LNCAP (cell line): Measurements from ENCODE around the gene MAP2K5.

Experiments used
- CTCF ChIP-seq: fragments of 450-650 bp; IDR thresholded peaks from 2 replicates; pipeline ENCODE4 v1.5.1; 2017; ENCODE audit warnings: mild to moderate bottlenecking

The MAP2K5 gene

DNA sequence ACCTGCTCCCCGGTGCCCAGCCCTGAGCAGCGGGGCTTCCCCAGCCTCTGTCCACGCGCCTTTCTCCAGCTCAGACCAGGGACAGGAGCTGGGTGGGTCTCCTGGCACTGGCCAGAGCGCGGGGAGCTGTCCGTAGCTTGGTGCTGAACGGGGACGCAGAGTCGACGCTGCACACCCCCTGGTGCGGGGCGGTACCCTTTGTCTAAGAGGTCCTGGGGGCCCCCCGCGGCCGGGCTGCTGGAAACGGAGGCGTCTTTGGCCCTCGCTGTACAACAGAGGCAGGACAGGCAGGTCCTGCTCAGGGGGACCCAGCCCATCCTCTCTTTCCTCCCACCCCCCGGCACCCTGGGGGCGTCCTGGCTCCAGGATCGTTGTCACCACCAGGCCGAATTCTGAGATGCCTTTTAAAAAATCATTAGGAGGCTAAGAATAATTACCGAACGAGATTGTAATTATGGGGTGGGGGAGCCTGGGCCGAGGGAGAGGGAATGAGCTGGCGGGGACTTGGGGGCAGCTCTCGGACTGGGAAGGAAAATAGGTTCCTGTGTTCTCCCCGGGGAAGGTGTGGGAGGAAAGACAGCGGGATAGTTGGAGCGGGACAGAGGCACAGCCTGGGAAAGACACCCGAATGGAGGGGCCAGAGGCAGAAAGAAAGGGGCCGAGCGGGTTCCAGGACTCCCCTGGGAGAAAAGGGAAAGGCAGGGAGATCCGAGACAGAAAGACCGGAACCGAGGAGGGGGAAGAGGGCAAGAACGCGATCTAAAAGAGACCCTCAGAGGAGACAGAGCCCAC, 278.7 kb downstream of the MAP2K5 start:
- no peak for TF ChIP-seq CTCF

DNA sequence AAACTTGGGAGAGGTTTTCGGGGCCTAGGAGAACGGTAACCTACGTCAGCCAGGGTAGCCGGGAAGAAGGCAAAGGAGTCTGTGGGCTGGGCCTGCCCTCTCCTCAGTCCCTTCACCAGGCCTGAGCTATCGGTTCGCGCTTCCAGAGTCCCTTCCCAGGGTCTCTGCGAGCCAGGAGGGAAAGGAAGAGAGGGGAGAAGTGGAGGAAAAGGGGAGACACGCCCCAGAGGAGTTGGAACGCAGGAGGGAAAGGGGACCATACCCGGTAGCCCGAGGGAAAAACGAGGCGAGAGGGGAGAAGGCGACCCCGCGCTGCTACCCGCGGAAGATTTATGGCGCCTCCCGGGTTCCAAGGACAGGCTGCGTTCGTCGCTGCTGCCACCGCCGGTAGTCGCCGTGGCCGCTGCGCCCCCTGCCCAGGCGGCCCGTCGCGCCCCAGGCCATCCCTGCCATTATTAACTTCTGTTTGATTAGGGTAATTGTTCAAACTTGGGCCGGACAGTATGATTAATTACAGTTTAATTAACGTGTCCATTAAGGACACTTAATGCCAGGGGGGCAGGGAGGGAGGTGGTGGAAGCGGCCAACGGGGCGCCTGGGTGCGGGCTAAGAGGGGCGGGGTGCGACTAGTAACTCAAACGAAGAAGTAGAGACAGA, 279.4 kb downstream of the MAP2K5 start:
- no peak for TF ChIP-seq CTCF

- no peak for TF ChIP-seq CTCF
Measured at GRCh38 chr15:67822537-67823313, 280.2 kb downstream of the MAP2K5 start.

DNA sequence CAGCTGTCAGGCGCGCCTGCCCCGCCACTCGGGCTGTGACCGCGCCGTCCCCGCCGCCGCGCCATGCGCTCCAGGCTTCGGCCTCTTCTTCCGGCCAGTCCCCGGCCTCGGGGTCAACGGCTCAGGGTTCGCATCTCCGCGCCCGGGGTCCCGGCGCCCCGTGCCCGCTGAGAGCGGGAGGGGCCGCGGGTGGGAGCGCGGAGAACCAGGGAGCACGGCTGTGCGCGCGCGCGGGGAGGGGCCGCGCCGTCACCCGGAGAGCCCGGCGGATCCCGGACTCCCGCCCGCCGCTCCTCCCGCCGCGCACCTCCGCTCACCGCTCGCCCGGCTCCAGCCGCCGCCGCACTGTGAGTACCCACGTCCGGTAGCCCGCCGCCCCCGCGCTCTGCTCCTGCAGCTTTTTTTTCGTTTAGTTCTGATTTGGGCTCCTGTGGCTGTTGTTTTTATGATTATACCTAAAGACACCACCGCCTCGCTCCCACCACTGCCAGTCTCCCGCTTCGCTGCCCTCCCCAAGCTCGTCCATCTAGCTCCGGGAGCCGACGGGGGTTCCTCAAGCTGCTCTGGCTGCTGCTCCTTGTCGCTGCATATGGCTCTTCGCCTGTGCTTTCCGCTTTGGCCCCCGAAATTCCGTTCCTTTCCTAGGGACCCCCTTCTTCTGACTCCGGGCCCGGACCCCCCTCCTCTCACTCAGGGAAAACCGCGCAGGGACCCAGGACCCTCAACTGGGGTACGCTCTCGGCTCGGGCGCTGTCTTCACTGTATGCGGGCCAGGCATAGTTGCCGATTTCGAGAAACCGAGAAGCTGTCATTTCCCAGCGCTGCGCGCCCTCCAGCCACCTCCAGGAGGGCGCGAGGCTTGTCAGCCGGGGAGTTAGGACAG, 281.1 kb downstream of the MAP2K5 start:
- TF ChIP-seq CTCF: no peak

DNA sequence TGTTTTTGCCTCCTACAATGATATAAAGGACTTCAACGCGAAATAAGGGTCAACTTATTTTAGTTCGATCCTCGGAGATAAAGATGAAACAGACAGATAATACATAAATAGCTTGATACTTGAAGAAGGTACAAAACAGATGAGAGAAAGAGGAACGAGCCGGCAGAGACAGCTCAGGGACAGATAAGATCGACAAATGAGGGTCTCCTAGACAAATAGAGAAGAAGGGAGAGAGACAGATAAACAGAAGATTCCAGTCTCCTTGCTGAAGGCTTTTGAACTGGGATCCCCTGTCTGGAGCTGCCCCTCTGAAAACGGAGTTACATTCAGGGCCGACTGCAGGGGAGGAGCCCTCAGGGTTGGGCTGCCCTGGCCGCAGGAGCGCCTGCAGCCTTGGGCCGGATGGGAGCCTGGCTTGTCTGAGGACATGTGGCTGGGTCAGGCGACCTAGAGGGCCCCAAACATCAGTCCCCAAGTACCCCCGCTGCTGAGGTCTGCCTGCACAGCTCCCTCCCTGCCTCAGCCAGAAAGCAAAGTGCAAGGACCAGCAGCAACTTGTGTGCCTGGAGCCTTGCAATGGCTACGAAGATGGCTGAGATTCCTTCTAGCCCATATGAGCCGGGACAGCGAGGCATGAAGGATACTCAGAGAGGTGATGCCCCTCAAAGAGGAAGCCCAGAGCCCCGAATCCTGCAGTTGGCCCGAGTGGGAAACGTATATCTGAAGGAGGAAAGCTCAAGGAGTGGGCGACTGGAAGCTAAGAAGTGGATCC, 281.9 kb downstream of the MAP2K5 start:
- no peak for TF ChIP-seq CTCF

DNA sequence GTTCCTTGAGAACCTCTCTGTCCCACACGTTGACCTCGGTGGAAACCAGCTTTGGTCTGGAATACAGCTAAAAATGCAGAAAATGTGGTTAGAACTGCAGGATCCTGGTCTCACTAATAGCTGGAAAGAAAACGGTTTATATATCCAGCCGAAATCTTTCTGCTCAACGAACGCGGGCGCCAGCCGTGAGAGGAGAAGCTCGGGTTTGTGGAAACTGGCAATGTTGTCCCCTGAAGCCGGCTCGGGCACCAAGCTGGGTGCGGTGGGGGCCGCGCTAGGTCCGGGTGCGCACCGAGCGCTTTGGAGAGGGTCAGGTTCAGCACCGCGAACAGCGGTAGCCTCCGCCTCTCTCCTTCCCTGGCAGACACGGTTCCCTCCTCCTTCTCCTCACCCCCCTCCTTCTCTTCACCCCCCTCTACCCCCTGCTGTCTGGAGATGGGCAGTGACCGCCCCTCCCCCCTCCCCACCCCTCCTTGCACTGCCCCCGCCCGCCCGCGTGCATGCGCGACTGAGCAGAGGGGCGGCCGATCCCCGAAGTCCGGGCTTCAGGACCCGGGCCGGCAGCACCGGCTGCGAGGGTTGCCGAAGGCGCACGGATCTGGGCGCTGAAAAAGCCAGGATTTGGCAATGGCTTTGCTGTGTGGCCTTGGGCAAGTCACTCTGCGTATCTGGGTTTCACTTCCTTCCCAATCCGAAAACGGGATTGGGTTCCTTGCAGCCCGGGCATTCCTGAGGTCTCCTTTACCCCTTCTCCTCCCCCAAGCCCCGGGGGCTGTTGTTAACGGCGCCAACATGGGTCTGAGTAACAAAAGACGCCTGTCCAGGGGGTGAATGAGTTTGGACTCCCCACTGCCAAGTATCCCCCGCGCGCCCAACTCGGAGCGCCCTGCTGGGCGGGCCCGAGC, 282.7 kb downstream of the MAP2K5 start, which contains the start of gene SKOR1:
TSS of gene SKOR1 (plus strand) at position 534 of the 905 bp plus-strand sequence. CDS start at position 628, 94 bp downstream.
- TF ChIP-seq CTCF: no peak
